Activated CD4-positive, CD25-positive, alpha-beta regulatory T cell treated with anti-CD3 and anti-CD28 coated beads, Interleukin-2, amount 50 U/mL, for 24 hours (primary cell): ENCODE measurements around the gene ACP5.

Experiments used
- ATAC-seq, 2 donors: fragments of 150-1000 bp; cut with Tn5 transposase; one replicate each; pipeline ENCODE4 v1.10.0; 2021; ENCODE audit warnings: mild to moderate bottlenecking in 1 of 2, moderate library complexity in 1 of 2

The ACP5 gene

GRCh38 chr19:11547929-11548700 lies 29.3 kb downstream of the ACP5 start:
- no peak for ATAC-seq

- no peak for ATAC-seq
Observed at GRCh38 chr19:11541238-11541637, 36.2 kb downstream of the ACP5 start.

- no peak for ATAC-seq
Observed at GRCh38 chr19:11540645-11541044, 36.8 kb downstream of the ACP5 start.

- ATAC-seq = no peak
Observed at GRCh38 chr19:11539495-11540365, 37.7 kb downstream of the ACP5 start.

- no peak for ATAC-seq
Observed at GRCh38 chr19:11538232-11539036, 39.0 kb downstream of the ACP5 start, which contains the start of gene CNN1. Gene CNN1 (plus strand): TSS chr19:11538851. CDS start chr19:11538928, 77 bp downstream.

GRCh38 chr19:11535792-11536595 lies 41.5 kb downstream of the ACP5 start:
- ATAC-seq = peak; percentile 64 to 75

- no peak for ATAC-seq
Observed at GRCh38 chr19:11534948-11535347, 42.5 kb downstream of the ACP5 start.

- ATAC-seq = no peak
Observed at GRCh38 chr19:11534538-11534937, 42.9 kb downstream of the ACP5 start.

- ATAC-seq = no peak
Observed at GRCh38 chr19:11530432-11530831, 47.0 kb downstream of the ACP5 start.

- ATAC-seq = peak; percentile 95 to 97
Observed at GRCh38 chr19:11528551-11529341, 48.7 kb downstream of the ACP5 start, which contains the start of gene ECSIT. Gene ECSIT (minus strand): TSS chr19:11529134. CDS start chr19:11519170, 9,964 bp downstream.
